PC-3 (cell line): ENCODE measurements around the gene ITM2C. TPM values are rescaled to one million over a fixed set of nuclear protein-coding genes. Genes with fewer than 3 reads are reported as not detected.

ENCODE experiments used
- ATAC-seq: fragments of 200-7000 bp; cut with Tn5 transposase; 2 replicates; pipeline ENCODE4 v1.9.1; 2020; ENCODE audit warnings: mild to moderate bottlenecking, moderate library complexity
- BruUV-seq: library from RNA; stranded (reverse); fragments of 400-500 nt; replicated peaks from 2 replicates; lab custom pipeline; 2021; lab: Mats Ljungman, UMichigan
- CTCF ChIA-PET: fragments of 300-600 bp; sonication (Branson Sonifier 250); formaldehyde crosslinking; loops from one replicate; lab custom pipeline; 2022; ENCODE audit warnings: antibody characterized with exemption; lab: Charles Lee
- POLR2A ChIA-PET: fragments of 300-600 bp; sonication (Branson Sonifier 250); formaldehyde crosslinking; loops from one replicate; lab custom pipeline; 2022; ENCODE audit warnings: antibody characterized with exemption; ENCODE audit not compliant: unreplicated experiment; lab: Charles Lee
- DNase-seq: peaks from one replicate; pipeline ENCODE4 v3.0.0-alpha.2; 2015
- H2AFZ ChIP-seq: fragments of 300-600 bp; sonication (generic); 2 replicates; pipeline ENCODE4 v1.6.0; 2016; ENCODE audit warnings: antibody characterized with exemption, low read length
- H3F3A ChIP-seq: fragments of 300-600 bp; sonication (generic); one replicate; pipeline ENCODE4 v1.6.0; 2017; ENCODE audit warnings: antibody characterized with exemption, low read length, control low read depth, mild to moderate bottlenecking; ENCODE audit not compliant: unreplicated experiment
- H3K27ac ChIP-seq: fragments of 300-600 bp; sonication (generic); 2 replicates; pipeline ENCODE4 v1.5.1; 2016; ENCODE audit warnings: mild to moderate bottlenecking, low read length
- H3K27me3 ChIP-seq: fragments of 300-600 bp; sonication (generic); 2 replicates; pipeline ENCODE4 v1.6.1; 2016; ENCODE audit warnings: low read length, mixed read lengths
- H3K36me3 ChIP-seq: fragments of 300-600 bp; sonication (generic); 2 replicates; pipeline ENCODE4 v1.6.1; 2016; ENCODE audit warnings: low read depth, mixed run types, low read length, mixed read lengths
- H3K4me1 ChIP-seq: fragments of 300-600 bp; sonication (generic); 2 replicates; pipeline ENCODE4 v1.5.1; 2016; ENCODE audit warnings: low read length; ENCODE audit not compliant: insufficient read depth
- H3K4me2 ChIP-seq: fragments of 300-600 bp; sonication (generic); 2 replicates; pipeline ENCODE4 v1.6.0; 2016; ENCODE audit warnings: low read length
- H3K4me3 ChIP-seq: fragments of 300-600 bp; sonication (generic); 2 replicates; pipeline ENCODE4 v1.5.1; 2016; ENCODE audit warnings: mild to moderate bottlenecking, low read length, mixed read lengths
- H3K79me2 ChIP-seq: fragments of 300-600 bp; sonication (generic); 2 replicates; pipeline ENCODE4 v1.6.1; 2017; ENCODE audit warnings: low read length, mixed read lengths
- H3K9ac ChIP-seq: fragments of 300-600 bp; sonication (generic); 2 replicates; pipeline ENCODE4 v1.6.0; 2016; ENCODE audit warnings: mild to moderate bottlenecking, low read length
- H3K9me2 ChIP-seq: fragments of 300-600 bp; sonication (generic); replicated peaks from 2 replicates; pipeline ENCODE4 v1.6.1; 2016; ENCODE audit warnings: mixed run types, low read length, mixed read lengths
- H3K9me3 ChIP-seq: fragments of 300-600 bp; sonication (generic); 2 replicates; pipeline ENCODE4 v1.6.1; 2016; ENCODE audit warnings: low read length, mixed read lengths
- H4K20me1 ChIP-seq: fragments of 300-600 bp; sonication (generic); 2 replicates; pipeline ENCODE4 v1.6.1; 2016; ENCODE audit warnings: low read length, mixed read lengths
- CTCF ChIP-seq: fragments of 300-600 bp; sonication (generic); conservative IDR thresholded peaks from 2 replicates; pipeline ENCODE4 v1.5.1; 2017; ENCODE audit warnings: antibody characterized with exemption, low read depth, mild to moderate bottlenecking, low read length
- EZH2 ChIP-seq: fragments of 300-600 bp; sonication (generic); IDR thresholded peaks from one replicate; pipeline ENCODE4 v1.6.1; 2017; ENCODE audit warnings: antibody characterized with exemption, mild to moderate bottlenecking, low read length; ENCODE audit not compliant: unreplicated experiment
- EZH2phosphoT487 ChIP-seq: fragments of 300-600 bp; sonication (generic); IDR thresholded peaks from 2 replicates; pipeline ENCODE4 v1.6.1; 2018; ENCODE audit warnings: mild to moderate bottlenecking, antibody characterized with exemption, low read length, borderline replicate concordance
- intact Hi-C: fragments of 100-400 bp; cut with micrococcal nuclease; formaldehyde crosslinking; loops from 2 replicates; pipeline ENCODE4 v1.9.0; 2023
- total RNA-seq: library from RNA; depleted of rRNA; stranded (reverse); fragments of >200 nt; gene quantifications from 2 replicates; pipeline ENCODE4 v1.2.3, GENCODE V29; 2014

The ITM2C gene
- total RNA-seq, 1 experiment from 2014 or later = 111 TPM

GRCh38 chr2:230907361-230908091 is 42.8 kb downstream of the ITM2C start:
- Histone ChIP-seq H3K4me3 (peak overlapping the region; percentile 51), H3K4me2 (peak overlapping the region; percentile 74)
- CTCF ChIA-PET = no interaction called here

DNA sequence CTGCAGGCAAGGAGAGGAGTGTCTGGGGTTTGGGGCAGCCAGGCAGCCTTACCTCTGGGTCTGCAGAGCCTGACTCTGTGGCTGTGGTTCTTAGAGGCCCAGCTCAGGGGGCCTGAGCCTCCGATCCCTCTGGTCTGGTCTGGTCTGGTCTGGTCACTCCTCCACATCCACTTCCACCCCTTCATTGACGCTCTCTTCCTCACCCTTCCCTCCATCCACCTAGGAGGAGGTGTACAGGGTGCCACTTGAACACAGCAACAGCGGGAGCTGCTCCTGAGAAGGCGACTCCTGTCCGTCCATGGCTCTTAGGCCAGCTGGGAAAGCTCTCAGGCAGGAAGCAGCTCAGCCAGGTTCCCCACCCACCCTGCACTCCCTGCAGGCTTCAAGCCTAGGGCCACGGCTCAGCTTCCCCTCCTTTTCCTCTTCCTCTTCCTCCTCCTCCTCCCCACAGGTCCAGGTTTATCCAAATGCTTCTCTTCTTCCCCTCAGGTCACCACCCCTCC is 43.4 kb downstream of the ITM2C start:
- ATAC-seq (peak; percentile 29), DNase-seq (no peak)
- H3K4me2 ChIP-seq = peak overlapping the region; percentile 74
- H3F3A ChIP-seq = no peaks in the 10 kb centered on the region
- BruUV-seq = TSS peak; percentile 46
- intact Hi-C loops = no loop called here
- H3K27ac ChIP-seq = peak overlapping the region; percentile 90
- no peaks in the 10 kb centered on the region for H4K20me1 ChIP-seq
- no peaks in the 10 kb centered on the region for H3K36me3 ChIP-seq
- H3K4me3 ChIP-seq = peak overlapping the region; percentile 51
- no peaks in the 10 kb centered on the region for H3K27me3 ChIP-seq
- H2AFZ ChIP-seq = peak overlapping the region; percentile 75
- TF ChIP-seq EZH2phosphoT487 = no peak
- no peak for TF ChIP-seq EZH2
- TF ChIP-seq CTCF = no peak
- peak overlapping the region; percentile 70 for H3K9ac ChIP-seq
- peaks cover 26% of the 10 kb centered on the region for H3K4me1 ChIP-seq
- H3K79me2 ChIP-seq = peaks cover 14% of the 10 kb centered on the region
- H3K9me3 ChIP-seq = no peaks in the 10 kb centered on the region
- ChIA-PET CTCF (no interaction called here), POLR2A (interaction anchor here (0.8 kb wide), 1 partner anchor 391 kb away, joined by 5 read pairs; no protein-coding TSS in a partner anchor)
- no peaks in the 10 kb centered on the region for H3K9me2 ChIP-seq

More at GRCh38 chr2:230907361-230908091, 42.8 kb downstream of the ITM2C start:
- H3F3A ChIP-seq = no peaks in the 10 kb centered on the region
- no peaks in the 10 kb centered on the region for H4K20me1 ChIP-seq
- no peak for TF ChIP-seq EZH2
- no peak for TF ChIP-seq CTCF
- TF ChIP-seq EZH2phosphoT487 = no peak
- no peaks in the 10 kb centered on the region for H3K9me2 ChIP-seq
- no peaks in the 10 kb centered on the region for H3K36me3 ChIP-seq
- ATAC-seq (no peak), DNase-seq (no peak)
- no peaks in the 10 kb centered on the region for H3K27me3 ChIP-seq
- H3K79me2 ChIP-seq = peaks cover 14% of the 10 kb centered on the region
- BruUV-seq = no TSS peak
- no peaks in the 10 kb centered on the region for H3K9me3 ChIP-seq
- H3K9ac ChIP-seq = peak overlapping the region; percentile 70
- intact Hi-C loops = no loop called here
- peak overlapping the region; percentile 90 for H3K27ac ChIP-seq
- H3K4me1 ChIP-seq = peaks cover 26% of the 10 kb centered on the region
- H2AFZ ChIP-seq = no peak overlapping the region
- POLR2A ChIA-PET = no interaction called here
